ENCODE measurements around the gene CST11.

Gene CST11

DNA sequence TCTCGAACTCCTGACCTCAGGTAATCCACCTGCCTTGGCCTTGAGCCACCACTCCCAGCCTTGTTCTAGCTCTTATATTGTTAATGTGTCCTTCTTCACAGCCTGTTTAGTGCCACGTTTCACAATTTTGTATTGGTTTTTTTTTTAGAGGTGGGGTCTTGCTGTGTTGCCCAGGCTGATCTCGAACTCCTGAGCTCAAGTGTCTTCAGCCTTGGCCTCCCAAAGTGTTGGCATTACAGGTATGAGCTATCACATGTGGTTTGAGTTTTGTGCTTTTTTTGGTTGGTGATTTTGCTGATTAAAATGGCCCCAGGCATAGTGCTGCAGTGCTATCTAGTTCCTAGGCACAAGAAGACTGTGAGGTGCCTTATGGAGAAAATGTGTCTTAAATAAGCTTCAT lies 19.0 kb downstream of the CST11 start:
- intact Hi-C loops (cut with DNase I): no loop called here
- DNase-seq: no peak

GRCh38 chr20:23425129-23425528 lies 27.5 kb downstream of the CST11 start:
- intact Hi-C loops (cut with DNase I): no loop called here
- peak in 1 of 10 donors; percentile 63 for DNase-seq

GRCh38 chr20:23420943-23421931 lies 31.4 kb downstream of the CST11 start, which contains the start of gene NAPB:
NAPB (minus strand) TSS chr20:23421488; CDS start chr20:23421402, 86 bp downstream.
- intact Hi-C loops (cut with DNase I): loop anchor here (1.0 kb wide), 1 partner anchor 60 kb away; no protein-coding TSS in a partner anchor
- DNase-seq: peak; percentile 94 to 99 (median 96)

DNA sequence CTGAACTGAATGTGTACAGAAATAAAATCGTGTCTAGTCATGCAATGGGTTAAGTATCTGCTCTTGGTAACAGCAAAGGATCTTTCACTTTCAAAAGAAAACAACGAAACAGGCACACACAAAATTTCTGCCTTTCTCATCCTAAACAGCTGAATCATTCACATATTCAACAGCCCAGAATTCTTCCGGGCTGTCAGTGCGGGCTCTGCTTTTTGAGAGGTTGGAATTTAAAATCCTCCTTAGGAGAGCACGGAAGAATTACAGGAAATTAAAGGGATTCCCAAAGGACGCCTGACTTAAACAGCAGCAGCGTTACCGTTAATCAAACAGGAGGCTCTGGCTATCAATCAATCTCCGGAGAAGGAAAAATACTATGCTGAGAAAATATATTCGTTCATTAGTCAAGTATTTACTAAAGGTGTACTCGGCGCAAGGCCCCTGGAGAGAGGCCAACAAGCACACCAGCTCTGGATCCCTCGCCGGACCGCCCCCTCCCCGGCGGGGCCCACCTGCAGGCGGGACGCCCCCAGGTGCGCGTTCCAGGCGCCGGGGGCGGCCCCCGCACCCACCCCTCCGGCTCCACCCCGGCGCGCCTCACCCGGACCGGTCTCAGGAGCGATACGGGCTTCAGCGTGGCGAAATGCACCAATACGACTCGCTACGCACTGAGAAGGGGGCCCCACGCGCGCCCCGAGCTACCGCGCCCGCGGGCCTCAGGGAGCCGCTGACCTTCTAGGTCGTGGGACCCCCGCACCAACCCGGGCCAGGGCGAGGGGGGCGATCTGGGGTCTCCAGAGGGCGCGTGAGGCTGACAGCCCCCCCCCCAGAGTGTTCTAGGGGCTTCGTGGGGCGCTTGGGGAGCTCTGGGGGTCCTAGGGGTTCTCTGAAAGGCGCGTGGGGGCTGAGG lies 32.4 kb downstream of the CST11 start:
- intact Hi-C loops (cut with DNase I): no loop called here
- peak in 5 of 10 donors; percentile 18 to 84 (median 30) for DNase-seq

- no peak for DNase-seq
Observed at GRCh38 chr20:23419657-23419994, 33.0 kb downstream of the CST11 start.

DNA sequence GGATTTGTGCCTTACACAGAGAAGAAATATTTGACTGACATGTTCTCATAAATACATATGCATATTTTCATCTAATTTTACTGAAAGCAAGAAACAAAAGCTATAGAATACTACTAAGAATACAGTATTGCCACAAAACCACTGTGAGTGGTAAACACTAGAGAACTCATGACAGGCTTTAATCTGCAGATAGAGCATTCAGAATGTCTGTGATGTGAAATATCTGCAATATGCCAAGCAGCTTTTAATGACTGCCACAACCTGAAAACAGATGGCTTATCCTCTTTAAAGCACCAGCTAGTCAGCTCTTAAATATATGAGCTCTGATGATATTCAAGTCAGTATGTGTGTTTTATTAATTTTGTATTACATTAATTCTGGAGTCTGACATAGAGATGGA lies 34.8 kb downstream of the CST11 start:
- intact Hi-C loops (cut with DNase I): no loop called here
- DNase-seq: no peak

More at GRCh38 chr20:23419657-23419994, 33.0 kb downstream of the CST11 start:
- intact Hi-C loops (cut with DNase I): no loop called here

- intact Hi-C loops (cut with DNase I): no loop called here
- no peak for DNase-seq
Observed at GRCh38 chr20:23415959-23416583, 36.6 kb downstream of the CST11 start.

GRCh38 chr20:23415555-23415954 lies 37.1 kb downstream of the CST11 start:
- intact Hi-C loops (cut with DNase I): no loop called here

GRCh38 chr20:23414526-23415188 lies 38.0 kb downstream of the CST11 start:
- no peak for DNase-seq
- intact Hi-C loops (cut with DNase I): no loop called here

More at GRCh38 chr20:23415555-23415954, 37.1 kb downstream of the CST11 start:
- DNase-seq: no peak

GRCh38 chr20:23413862-23414422 lies 38.7 kb downstream of the CST11 start:
- no peak for DNase-seq
- intact Hi-C loops (cut with DNase I): no loop called here

- intact Hi-C loops (cut with DNase I): no loop called here
Observed at GRCh38 chr20:23412026-23412425, 40.6 kb downstream of the CST11 start.

DNA sequence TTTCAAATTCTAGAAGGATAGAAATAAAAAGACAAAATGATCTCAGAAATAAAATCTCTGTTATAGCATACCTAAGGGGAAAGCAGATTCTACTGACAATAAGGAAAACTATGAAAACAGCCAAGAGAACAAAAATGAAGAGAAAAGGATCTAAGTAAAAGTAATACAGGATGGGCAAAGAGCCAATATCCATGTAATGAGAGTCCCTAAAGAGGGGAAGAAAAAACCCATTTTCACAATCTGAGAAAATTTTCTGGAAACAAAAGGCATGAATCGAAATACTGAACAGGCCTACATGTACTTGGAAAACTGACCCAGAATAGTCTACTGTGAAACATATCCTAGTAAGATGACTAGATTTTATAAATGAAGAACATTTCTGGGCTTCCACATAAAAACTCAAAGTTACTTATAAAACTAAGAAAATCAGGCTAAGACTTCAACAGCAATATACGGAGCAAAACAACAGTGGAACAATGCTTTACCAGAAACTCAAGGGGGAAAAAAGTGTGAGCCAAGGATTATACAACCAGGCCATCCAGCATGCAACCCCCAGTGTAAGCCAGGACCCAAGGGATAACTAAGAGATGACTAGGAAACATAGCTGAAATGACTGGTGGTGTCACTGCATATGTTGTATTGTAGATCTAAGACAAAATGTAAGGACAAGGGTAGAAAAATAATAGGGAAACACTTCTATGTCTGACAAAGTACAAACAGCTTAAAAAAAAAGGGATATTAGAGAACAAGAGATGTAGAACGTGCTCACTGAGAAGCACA lies 41.6 kb downstream of the CST11 start:
- DNase-seq: no peak
- intact Hi-C loops (cut with DNase I): no loop called here

More at GRCh38 chr20:23412026-23412425, 40.6 kb downstream of the CST11 start:
- no peak for DNase-seq

GRCh38 chr20:23409800-23410199 lies 42.9 kb downstream of the CST11 start:
- intact Hi-C loops (cut with DNase I): no loop called here
- no peak for DNase-seq

GRCh38 chr20:23408957-23409356 lies 43.7 kb downstream of the CST11 start:
- intact Hi-C loops (cut with DNase I): no loop called here
- no peak for DNase-seq

GRCh38 chr20:23407781-23408464 lies 44.8 kb downstream of the CST11 start:
- DNase-seq: no peak
- intact Hi-C loops (cut with DNase I): no loop called here

GRCh38 chr20:23406880-23407279 lies 45.8 kb downstream of the CST11 start:
- intact Hi-C loops (cut with DNase I): no loop called here
- DNase-seq: no peak

- DNase-seq: no peak
- intact Hi-C loops (cut with DNase I): no loop called here
Observed at GRCh38 chr20:23404196-23404595, 48.5 kb downstream of the CST11 start.

GRCh38 chr20:23403751-23404150 lies 48.9 kb downstream of the CST11 start:
- intact Hi-C loops (cut with DNase I): no loop called here

More at GRCh38 chr20:23403751-23404150, 48.9 kb downstream of the CST11 start:
- DNase-seq: no peak
